C1 segment of cervical spinal cord (tissue), 14 donors: Measurements from ENCODE around the gene CEP44.
"Not testable (repeated sequence)": the region's sequence is repeated elsewhere in the genome, so short reads cannot be mapped to it uniquely, and the experiment has no call there.

Experiments
- DNase-seq, 14 donors: peaks; one replicate each; lab custom pipeline; 2025; lab: John Stamatoyannopoulos, UW

The CEP44 gene, protein sequence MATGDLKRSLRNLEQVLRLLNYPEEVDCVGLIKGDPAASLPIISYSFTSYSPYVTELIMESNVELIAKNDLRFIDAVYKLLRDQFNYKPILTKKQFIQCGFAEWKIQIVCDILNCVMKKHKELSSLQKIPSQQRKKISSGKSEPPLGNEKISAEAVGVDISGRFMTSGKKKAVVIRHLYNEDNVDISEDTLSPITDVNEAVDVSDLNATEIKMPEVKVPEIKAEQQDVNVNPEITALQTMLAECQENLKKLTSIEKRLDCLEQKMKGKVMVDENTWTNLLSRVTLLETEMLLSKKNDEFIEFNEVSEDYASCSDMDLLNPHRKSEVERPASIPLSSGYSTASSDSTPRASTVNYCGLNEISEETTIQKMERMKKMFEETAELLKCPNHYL

DNA sequence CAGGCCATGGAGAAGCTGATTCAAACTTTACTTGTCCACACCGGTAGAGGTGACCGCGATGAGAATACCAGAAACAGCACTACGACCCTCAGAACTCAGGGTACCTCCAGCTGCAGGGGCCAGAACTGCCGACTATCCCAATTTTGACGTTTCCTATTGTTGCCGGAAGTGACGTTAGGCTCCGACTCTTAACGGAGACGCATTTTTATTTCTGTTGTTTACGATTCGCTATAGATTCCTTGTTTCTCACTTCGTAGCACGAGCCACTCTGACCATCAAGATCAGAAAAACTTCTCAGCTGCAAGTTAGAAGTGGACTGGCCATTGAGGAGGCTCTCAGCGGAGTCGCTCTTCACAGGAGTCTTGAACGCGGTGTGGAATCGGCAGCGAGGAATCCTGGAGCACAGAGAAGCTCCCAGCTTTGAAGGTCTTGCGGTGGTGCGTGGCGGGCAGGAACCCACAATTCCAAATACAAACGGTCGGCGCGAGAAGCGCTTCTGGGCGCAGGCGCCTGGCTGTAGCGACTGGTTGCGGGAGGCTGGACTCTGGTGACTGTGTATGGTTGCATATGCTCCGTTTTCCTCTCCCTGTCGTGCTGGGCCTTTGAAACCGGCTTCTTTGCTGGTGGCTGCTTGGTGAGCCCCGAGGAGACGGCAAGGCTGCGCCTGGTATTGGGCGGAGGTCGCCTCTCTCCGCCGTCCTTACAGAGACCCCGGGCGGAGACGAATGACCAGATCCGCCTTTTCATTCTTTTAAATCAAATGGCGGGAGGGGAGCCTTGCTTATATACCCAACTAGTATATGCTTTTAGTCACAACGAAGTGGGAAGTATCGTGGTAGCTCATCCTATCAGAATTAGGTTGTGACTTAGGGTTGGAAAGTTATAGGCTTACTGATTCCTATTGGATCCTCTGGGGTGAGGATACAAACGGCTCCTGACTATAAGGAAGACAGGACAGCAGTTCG is at the start of gene CEP44, which contains the start of gene FBXO8:
Gene CEP44 (plus strand): TSS at position 405 of the 965 bp plus-strand sequence. CDS start 15,211 bp downstream, outside the sequence.
Gene FBXO8 (minus strand): TSS at position 161 of the 965 bp plus-strand sequence. CDS start 20,575 bp downstream, outside the sequence.
- DNase-seq: peak; percentile 46 to 96 (median 87)

DNA sequence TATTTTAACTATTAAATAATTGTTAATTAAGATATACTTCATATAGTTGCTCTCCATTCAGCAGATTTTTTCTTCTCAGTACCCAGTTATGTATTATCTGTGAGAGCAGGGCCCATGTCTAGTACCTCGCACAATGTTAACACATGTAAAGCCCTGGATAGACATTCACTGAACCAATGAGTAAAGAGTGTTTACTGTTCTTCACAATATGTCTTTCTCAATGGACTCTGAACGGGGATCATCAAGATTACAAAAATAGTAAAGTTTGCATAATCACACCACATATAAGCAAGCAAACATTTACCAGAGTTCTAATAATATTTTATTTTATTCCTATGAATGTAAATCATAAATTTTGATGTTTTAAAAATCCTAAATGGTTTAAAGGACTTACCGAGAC is 47.4 kb upstream of the CEP44 start:
- DNase-seq: no peak

DNA sequence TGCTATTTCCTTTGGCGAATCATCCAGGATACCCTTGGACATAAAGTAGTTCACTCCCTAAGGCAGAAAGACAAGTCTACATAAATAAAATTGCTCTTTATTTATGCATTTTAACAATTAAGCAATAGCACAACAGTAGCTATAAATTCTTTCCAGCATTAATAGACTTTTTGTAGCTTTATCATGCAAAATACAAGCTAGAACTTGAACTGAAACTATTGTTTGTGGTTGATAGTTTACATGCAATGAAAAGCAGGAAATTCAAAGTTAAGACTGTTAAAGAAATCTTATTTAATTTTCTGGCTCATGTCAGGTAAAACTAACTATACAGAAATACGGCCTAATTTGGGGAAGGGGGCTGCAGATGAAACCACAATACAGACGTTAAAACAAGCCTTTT is 42.5 kb upstream of the CEP44 start:
- no peak for DNase-seq

DNA sequence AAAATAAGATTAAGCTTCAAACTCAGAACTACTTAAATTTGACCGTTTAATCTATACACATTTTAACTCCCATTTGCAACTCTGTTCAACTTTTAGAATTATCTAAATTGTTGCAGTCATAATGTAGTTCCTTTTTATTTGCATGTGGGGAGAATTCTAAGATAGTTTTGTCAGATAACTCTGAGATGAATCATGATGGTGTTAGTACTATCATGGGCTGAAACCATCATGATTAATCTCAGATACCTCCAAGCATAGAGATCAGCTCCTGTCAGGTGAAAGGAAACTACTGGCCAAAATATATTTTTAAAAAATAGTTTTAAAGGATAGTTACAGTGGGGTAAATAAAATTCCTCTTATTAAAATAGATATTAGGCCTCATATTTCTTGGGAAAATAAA is 39.3 kb upstream of the CEP44 start:
- no peak for DNase-seq

DNA sequence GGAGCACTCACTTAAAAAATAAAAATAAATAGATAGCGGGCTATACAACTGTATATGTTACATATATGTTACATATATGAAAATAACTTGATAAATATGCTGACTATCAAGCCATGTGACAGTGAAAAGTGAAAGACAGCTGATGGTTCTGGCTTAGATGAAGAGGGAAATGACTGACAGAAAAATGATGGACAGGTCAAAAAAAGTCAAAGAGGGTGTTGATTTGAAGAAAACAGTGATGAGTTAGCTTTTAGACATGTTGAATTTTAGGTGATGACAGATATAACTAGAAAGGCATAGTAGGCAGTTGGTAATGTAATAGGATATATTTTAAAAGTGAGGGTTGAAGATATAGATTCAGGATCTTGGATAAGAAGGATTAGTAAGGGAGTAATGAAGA is 38.0 kb upstream of the CEP44 start:
- DNase-seq: no peak

DNA sequence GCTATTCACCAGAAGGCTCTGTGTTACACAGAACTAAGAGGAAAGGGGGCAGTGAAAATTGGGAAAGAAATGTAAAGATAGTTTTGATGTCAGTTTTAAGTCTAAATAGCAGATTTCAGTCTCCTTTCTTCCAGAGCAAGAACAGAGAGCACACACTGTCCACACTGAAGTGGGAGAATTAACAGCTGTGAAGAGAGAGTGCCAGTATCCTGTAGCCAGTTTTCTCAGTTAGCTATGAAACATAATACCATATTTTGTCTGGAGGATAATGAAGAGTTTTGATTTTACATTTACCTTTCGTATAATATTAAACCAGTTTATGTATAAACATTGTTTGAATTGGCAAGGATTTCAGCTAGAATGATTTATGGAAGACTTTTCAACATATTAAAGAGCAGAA is 35.3 kb upstream of the CEP44 start:
- DNase-seq: no peak

DNA sequence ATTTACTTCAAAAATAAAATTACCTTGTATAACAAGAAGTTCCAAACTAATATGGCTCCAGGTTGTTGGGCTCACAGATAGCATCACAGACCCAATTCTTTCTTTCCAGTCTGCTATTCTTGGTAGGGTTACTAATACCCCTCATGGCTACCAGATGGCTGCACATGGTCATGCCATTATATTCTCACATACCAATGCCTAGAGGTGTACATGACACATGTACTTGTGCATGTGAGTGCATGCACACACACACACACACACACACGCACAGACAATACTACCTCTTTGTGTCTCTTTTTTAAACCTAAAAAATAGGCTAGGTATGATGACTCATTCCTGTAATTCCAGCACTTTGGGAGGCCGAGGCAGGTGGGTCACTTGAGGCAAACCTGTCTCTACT is 31.3 kb upstream of the CEP44 start:
- no peak for DNase-seq

DNA sequence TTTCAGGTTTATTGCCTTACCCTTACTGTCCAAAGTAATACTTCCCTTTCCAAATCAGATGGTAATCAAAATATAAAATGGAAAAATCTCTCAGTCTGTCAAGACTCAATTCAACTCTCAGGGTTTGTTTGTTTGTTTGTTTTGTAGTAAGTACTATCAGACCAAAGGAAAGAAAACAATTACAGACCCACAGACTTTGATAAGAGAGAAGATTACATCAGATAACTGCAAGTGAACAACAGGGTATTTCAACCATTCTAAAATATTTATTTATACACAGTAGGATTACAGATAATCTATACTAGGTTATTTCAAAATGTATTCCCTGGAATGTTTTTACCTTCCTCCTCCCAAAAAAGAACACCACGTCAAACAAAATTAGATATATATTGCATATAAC is 29.1 kb upstream of the CEP44 start:
- DNase-seq: no peak

DNA sequence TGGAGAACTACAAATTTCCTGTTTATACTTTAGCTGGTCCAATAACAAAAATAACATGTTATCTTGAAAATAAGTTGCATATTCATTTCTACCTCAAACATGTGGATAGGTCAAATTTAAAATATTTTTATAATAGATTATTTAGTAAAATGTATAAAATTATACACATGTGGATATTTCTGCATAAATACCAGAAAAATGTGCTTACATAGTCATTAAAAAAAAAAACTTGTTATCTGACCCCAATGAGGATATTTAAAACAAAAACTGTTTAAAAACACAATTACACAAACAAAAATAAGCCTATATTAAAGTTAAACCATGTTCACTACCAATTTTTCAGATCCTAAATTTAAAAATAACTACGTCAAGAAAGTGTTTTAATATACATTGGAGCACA is 28.3 kb upstream of the CEP44 start:
- DNase-seq: no peak

DNA sequence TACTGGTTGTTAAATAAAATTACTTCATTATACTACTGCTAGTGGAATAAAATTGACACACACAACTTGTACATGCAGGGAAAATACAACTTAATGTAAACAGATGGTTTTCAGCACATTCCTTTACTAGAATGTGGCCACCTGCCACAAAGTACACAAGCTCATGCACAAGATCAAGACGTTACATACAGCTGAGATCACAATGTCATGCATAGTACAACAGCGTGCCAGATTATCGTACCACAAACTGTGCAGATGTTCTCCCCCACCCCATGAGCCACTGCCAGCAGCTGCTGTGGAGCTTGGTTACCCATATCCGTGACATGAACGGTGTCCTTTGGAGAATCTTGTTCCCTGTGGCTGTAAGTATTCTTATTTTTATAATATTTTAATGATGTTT is 27.9 kb upstream of the CEP44 start:
- no peak for DNase-seq

DNA sequence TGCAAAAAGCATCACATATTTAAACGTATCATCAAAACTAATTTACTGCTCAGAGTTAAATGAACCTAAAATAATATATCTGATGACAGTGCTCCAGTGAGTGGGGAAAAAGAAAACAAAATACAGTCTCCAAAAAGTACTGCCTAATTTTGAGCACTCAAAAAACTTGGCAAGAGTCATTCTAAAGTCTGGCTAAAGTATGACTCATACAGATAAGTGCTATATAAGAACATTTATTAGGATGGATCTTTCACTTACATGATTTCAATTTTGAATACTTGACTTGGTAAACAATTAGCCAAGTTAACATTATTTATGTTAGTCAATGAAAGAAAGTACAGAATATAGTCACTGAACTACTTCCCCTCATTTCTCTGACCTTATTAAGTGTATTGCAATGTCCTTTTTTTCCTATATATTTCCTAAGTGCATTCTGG is 27.4 kb upstream of the CEP44 start:
- DNase-seq: no peak

DNA sequence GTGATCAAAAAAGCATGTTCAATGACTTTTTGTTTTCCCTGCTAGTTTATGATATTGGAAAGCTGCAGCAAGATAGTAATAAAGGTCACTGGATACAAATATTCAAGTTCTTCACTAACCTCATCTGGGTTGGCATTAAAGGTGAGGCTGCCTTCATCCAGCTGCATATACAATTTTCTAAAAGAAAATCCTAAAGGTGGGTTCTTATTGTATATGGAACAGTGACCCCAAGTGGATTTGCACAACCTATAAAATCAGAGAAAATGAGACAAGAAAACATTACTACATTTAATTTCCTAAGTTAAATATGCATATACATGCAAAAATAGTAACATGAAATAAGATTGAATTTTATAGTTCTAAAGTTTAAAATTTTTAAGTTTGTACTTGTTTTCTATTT is 24.1 kb upstream of the CEP44 start:
- no peak for DNase-seq

DNA sequence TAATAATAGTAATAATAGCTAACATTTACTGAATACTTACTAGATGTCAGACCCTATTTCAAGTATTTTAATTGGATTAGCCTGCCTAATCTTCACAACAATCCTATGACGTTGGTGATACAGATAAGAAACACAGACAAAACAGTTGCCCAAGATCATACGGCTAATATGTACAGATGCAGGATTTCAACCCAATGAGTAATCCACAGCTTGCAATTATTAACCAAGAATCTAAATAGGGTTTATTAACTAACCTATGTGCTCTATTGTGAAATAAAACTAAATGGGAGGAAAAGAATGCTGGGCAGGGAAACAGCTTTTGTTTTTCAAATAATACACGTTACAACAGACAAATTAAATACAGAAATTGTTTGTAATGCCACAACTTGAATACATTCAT is 23.6 kb upstream of the CEP44 start:
- no peak for DNase-seq

DNA sequence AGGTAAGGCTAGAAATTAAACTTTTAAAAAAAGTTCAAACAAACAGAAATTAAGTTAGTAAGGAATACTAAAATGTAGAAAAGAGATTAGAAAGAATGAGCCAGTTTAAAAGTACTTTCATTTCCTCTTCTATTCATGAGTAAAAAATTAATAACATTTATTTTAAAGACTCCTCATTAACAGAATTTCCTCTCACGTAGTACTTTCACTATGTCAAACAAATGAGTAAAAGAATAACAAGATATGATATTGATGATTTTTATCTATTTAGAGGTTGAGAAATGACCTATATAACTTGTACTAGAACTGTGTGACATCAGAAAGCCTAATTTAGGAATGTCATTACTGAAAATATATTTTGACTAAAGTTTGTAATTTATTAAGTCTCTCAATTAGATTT is 22.3 kb upstream of the CEP44 start:
- not testable (repeated sequence) for DNase-seq

DNA sequence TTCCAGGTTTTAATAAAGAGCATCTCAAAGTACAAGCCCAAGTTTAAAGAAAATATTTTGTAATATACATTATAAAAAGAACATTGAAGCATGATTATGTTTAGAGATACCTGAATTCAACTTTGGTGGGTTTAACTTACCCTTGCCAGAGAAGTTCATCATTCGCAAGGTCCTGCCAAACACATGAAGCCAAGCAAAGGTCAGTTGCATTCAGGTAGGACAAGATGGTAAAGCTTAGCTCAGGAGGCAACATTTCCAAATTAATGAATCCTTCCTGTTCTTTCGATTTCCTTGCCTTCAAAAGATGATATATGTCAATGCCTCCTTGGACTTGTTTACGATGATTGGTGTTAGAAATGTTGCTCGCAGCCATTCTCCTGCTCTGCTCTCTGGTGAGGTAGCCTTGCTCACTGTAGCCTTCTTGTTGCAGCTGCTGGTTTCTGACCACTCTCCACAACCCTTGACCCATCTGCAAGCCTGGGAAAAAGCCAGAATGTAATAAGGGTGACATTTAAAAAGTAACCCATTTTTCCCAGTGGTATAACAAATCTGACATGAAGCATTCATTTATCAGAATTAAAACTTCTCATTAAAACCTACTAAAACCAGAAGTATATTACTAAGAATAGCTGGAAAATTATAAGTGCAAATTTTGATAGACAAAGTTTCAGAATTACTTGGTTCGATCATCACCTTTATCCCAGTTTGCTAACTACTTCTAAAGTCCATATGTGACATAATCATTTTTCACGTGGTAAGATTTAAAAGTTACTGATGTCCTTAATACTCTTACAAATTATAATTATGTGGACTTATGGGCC is 20.9 kb upstream of the CEP44 start:
- no peak for DNase-seq

DNA sequence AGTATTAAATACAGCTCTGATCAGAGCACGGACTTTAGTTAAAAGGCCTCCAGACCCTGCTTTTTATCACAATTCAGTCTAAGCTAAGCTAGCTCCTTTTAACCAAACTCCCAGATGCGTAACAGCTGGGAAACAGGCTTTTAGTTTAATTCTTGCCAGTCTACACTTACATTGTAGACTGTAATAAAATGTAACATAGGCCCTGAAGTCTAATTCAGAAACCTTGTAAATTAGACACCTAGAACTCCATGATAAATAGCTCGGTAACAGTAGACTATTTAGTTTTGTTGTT is 20.3 kb upstream of the CEP44 start:
- no peak for DNase-seq

DNA sequence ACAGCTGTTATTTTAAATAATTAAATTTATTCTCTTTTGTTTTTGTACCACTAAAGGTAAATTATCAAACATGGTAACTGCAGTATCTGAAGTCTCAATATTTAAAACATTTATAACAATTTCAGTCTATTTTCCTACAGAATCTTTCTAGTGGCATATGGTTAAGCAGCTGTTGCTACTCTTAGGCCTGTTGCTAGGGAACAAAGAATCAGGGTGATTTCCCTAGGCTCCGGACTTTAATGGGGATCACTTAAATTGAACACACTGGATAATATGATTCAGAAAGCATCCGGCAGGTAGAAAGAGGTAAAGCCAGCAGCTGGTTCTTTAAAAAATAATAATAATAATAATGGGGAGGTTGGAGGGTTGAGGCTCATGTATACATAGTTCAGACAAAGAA is 17.8 kb upstream of the CEP44 start:
- DNase-seq: no peak

DNA sequence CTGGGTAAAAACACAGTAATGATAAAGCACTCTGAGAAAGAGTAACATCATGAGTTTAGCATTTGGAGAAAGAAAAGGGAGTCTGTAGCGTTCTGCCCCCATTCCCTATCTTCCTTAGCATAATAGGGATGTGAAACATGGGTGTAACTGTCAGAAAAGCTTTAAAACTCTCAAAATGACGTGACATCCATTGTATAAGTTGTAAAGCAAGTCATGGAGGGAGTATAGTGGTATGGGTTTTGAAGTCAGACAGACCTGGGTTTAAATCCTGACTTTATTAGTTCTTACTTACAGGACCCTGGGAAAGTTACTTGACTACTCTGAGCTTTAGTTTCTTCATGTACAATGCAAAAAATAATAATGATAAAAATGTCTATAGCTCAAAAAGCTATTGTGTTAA is 17.3 kb upstream of the CEP44 start:
- DNase-seq: no peak

DNA sequence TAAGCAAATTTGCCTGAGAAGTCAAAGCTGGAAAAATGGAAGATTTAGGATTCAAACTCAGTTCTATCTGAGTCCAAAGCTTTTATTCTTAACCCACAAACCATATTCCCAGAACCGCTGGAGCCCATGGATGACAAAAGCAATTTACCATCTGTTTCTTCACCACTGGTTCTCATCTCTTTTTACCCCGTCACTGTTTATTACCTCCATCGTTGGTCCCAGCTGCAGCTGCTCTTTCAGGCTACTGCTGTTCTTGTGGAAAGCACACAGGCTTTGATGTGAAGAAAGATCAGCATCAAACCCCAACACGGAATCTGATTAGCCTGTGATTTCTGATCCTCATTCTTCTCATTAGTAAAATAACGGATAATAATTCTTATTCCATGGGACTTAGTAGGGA is 9.8 kb upstream of the CEP44 start:
- no peak for DNase-seq

DNA sequence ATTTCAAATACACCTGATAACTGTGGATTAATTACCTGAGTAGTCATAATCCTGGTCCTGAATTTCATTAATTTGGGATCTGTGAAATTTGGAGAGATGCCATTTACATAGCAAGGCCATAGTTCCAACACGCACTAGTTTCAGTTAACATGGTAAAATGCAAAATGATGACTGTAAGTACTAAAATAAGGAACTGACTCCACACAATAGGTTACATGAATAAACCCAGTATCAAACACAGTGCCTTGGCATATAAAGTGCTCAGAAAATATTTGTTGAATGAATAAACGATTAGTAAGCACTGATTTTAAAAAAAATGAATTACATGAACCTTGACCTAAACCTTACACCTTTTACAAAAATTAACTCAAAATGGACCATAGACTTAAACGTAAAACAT is 9.3 kb upstream of the CEP44 start:
- no peak for DNase-seq

DNA sequence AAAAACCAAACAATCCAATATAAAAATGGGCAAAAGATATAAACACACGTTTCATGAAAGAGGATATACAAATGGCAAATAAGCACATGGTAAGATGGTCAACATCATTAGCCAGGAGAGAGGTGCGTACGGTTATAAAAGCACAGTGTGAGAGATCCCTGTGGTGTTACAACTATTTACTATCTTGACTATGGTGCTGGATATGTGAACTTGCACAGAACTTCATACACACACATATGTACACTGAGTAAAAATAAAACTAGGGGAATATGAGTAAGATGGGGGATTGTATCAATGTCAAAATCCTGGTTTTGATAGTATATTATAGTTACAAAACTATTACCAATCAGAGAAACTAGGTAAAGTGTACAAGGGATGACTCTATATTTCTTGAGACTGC is 8.6 kb upstream of the CEP44 start:
- DNase-seq: no peak

DNA sequence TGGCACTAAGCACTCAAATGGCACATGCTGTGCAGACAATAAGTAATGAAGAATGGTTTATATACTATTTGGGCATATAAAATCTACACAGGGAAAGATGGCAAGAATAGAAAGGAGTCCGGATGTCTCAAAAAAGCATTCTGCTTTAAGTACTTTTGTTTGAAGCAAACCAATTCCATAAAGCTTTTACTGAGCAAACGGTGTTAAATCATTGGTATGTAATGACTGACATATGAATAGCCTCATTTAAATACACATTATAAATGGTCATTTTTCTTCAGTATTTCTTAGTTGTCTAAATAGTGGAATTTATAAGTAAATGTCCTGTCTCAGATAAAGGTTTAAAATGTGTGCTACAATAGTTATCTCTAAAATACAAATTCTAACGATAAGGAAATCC is 6.3 kb upstream of the CEP44 start:
- no peak for DNase-seq
